ENCODE results near the gene RAB11FIP4.
A peak's percentile ranks its signal among the peaks of the same experiment; 100 is the strongest.

RAB11FIP4 gene

DNA sequence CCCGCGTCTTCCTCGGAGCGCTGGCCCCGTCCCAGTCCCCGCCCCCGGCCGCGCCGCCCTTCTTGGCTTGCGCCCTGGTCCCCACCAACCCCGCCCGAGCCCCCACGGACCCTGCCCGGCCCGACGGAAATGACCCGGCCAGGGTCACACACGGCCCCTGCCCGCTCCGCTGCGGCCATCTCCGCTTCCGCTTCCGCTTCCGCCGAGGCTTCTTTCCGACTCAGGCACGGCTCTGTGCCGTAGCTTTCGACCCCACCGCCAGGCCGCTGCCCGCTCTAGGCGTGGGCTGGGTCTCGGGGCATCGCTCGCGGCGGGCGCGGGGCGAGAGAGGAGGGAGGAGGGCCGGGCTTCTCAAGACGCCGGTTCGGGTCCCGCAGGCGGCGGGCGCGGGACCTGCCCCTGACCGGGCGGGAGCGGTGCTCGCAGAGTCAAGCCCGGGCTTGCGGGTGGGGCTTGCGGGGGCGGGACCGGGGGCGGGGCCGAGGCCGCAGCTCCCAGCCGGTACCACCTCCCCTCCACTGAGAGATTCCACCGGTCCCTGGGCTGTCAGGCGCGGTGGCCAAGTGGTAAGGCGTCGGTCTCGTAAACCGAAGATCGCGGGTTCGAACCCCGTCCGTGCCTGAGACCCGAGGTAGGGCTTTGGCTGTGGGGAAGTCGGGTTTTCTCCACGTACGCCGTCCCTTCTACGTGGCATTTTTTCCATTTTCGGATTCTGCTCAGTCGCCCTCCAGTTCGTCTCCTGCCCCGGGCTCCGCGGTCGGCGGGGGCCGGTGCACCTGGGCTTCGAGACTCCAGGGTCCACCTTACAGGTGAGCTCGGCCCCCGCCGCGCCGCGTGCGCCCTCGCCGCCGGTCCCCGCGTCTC, 158.3 kb downstream of the RAB11FIP4 start:
- ATAC-seq (peak; percentile 85), DNase-seq (ENCODE audit: low spot score in 2 of 2) (peak; percentile 93 to 98)
- Mint-ChIP-seq H3K4me3 (peak overlapping the region; percentile 80), H3K4me1 (peaks cover 25% of the 10 kb centered on the region), H3K27ac (peak overlapping the region; percentile 74), H3K36me3 (peaks cover 23% of the 10 kb centered on the region), H3K9me3 (no peaks in the 10 kb centered on the region)

DNA sequence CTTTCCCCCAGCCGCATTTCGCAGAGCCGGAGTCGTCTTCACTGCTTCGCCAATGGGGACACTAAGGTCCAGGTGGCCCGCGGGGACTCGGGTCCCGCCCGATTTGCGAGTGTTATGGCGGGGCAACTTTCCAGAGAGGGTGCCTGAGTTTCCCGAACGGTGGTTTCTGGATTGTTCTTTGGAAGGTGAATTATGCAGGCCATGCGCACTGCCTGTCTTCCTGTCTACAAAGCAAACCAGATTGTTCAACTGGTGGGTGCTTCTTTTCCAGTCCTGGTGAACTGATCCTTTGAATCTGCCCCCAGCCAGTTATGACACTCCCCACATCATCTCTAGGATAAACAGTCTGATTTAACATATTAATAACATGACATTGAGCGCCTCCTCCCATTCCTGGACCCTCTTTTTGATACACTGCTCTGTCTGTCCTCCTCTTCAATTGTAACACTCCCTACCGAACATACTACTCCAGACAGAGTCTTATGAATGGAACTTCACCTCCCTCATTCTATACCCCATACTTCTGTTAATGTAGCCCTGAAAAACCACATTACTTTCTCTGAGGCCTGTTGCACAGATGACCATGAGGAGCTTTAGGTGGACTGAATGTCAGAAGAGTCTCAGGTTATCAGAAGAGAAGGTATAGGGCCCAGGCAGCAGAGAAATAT, 159.0 kb downstream of the RAB11FIP4 start:
- ATAC-seq: no peak
- Mint-ChIP-seq H3K4me3 (peak overlapping the region; percentile 80), H3K27ac (peak overlapping the region; percentile 74), H3K4me1 (peaks cover 25% of the 10 kb centered on the region), H3K9me3 (no peaks in the 10 kb centered on the region), H3K36me3 (peaks cover 23% of the 10 kb centered on the region)
- DNase-seq (ENCODE audit: low spot score in 2 of 2): no peak

DNA sequence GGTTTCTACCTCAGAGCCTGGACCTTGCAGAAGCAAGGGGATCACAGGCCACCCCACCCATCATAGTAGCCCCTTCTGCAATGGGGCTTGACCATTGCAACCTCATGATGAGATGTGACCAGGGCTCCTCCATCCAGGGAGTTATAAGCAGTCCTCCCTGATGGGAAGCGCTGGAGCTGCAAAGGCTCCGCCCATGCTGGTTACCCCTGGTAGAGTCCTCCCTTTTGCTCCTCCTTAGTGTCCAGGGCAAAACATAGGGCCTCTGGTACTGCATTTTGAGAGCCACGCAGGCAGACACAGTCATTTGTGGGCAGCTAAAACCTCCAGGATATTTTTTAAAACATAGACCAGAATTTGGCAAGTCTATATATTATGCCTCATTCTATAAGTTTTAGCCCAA, 161.1 kb downstream of the RAB11FIP4 start:
- H3K4me1 Mint-ChIP-seq: peaks cover 25% of the 10 kb centered on the region
- H3K36me3 Mint-ChIP-seq: peaks cover 23% of the 10 kb centered on the region
- no peak for DNase-seq (ENCODE audit: low spot score in 2 of 2)
- no peak overlapping the region for H3K4me3 Mint-ChIP-seq
- no peak overlapping the region for H3K27ac Mint-ChIP-seq
- ATAC-seq: no peak
- no peaks in the 10 kb centered on the region for H3K9me3 Mint-ChIP-seq

DNA sequence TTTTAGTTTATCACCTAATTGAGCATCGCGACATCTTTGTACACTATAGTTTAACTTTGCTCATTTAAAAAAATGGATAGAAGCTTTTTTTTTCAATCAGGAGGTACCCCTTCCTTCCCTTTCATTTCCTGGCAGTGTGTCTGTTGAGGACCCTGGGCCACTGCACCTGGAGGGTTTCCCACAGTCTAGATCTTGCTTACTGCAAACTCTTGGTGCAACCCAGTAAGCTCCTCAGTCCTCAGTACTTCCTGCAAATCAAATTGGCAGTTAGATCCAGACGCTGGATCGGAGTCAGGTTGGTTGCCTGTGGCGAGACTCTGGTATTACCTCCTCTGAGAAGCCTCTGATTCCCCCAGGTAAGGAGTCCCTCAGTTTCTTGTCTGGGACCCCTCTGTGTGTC, 162.0 kb downstream of the RAB11FIP4 start:
- H3K27ac Mint-ChIP-seq: no peak overlapping the region
- H3K4me3 Mint-ChIP-seq: no peak overlapping the region
- H3K36me3 Mint-ChIP-seq: peaks cover 23% of the 10 kb centered on the region
- DNase-seq (ENCODE audit: low spot score in 2 of 2) (no peak), ATAC-seq (no peak)
- peaks cover 18% of the 10 kb centered on the region for H3K4me1 Mint-ChIP-seq
- no peaks in the 10 kb centered on the region for H3K9me3 Mint-ChIP-seq

DNA sequence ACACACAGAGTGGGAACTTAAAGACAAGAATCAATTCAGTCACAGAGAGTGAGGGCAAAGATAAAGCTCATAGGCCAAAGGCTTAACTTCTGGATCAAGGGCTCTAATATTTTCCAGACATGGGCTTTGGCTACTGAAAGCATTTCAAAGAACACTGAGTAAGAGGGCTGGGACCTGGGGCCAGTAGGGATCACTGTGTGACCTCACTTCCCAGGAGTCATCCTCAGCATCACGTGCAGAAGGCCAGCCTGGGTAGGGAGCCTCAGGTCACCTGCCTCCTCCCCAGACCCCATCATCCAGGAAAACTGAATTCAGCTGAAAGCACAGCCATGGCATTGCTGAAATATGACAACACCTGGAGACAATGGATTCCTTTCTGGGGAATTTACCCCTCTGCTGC, 163.5 kb downstream of the RAB11FIP4 start:
- H3K9me3 Mint-ChIP-seq: no peaks in the 10 kb centered on the region
- no peak overlapping the region for H3K4me3 Mint-ChIP-seq
- DNase-seq (ENCODE audit: low spot score in 2 of 2) (no peak), ATAC-seq (no peak)
- peaks cover 10% of the 10 kb centered on the region for H3K36me3 Mint-ChIP-seq
- no peak overlapping the region for H3K27ac Mint-ChIP-seq
- H3K4me1 Mint-ChIP-seq: peaks cover 10% of the 10 kb centered on the region

DNA sequence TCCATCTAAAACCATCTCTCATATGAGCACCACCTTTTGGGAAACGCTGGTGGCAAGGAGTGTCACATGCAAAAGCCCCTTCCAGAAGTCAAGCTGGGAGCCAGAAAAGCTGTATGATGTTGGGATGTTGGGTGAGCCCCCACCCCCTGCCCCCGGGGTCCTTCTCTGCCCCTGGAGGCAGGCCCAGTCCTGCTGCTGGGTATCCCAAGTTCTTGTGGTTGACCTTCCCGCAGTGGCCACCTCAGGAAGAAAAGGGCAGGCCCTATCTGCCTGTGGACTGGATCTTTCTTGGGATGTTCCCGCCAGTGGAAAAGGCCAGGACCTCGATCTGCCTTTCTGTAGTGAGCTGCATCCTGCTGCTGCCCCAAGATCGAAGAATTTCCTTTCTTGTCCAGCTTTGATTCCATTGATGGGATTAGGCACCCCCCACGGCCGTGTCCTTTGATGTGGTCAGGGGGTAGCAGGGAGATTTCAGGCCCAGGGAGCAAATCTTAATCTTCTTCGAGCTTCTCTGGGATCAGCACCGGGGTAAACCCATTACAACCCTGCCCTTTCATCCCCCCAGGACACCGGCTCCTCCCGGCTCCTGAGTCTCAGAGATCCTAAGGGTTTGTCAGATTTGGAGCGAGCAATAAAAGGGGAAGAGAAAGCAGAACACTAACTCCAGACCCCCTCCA, 165.6 kb downstream of the RAB11FIP4 start:
- DNase-seq (ENCODE audit: low spot score in 2 of 2): no peak
- Mint-ChIP-seq H3K9me3 (no peaks in the 10 kb centered on the region), H3K36me3 (no peaks in the 10 kb centered on the region), H3K4me3 (no peak overlapping the region), H3K4me1 (peaks cover 20% of the 10 kb centered on the region), H3K27ac (no peak overlapping the region)
- no peak for ATAC-seq

DNA sequence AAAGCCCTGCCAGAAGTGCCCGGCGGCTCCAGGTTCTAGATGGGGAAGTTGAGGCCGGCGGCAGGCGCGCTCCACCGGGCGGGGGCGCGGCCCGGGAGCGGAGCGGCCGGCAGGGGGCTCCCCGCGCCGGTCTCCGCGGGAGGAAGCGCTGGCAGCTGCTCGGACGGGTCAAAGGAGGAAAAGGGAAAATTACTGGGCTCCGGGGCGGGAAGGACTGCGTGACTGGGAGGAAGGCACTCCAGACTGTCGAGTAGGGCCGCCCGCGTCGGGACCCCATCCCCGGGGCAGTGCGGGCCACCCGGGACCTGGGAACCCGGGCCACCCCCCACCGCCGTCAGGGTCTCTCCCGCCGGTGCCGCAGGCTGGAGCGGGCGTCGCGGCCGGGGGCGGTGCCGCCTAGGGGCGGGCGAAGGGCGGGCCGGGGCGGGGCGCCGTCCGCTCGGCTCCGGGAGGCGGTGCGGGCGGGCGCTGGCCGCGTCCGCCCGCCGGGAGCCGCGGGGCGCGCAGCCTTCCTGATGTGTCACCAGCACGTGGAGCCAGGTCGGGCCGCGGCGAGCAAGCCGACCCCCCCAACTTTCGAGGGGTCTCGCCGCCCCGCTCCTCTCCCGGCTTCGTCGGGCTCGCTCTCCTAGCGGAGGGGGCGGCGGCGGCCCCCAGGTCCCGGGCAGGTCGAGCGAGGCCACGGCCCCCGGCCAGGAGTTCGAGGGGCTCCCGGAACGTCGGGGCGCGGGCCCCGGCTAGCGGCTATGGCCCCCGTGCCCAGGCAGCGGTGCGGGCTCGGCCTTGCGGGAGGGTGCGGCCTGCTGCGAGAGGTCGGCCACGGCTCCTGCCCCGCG, 167.5 kb downstream of the RAB11FIP4 start:
- DNase-seq (ENCODE audit: low spot score in 2 of 2) (peak; percentile 51 to 78), ATAC-seq (peak; percentile 93)
- Mint-ChIP-seq H3K27ac (peak overlapping the region; percentile 37), H3K4me3 (peak overlapping the region; percentile 64), H3K36me3 (no peaks in the 10 kb centered on the region), H3K9me3 (no peaks in the 10 kb centered on the region), H3K4me1 (peaks cover 20% of the 10 kb centered on the region)

DNA sequence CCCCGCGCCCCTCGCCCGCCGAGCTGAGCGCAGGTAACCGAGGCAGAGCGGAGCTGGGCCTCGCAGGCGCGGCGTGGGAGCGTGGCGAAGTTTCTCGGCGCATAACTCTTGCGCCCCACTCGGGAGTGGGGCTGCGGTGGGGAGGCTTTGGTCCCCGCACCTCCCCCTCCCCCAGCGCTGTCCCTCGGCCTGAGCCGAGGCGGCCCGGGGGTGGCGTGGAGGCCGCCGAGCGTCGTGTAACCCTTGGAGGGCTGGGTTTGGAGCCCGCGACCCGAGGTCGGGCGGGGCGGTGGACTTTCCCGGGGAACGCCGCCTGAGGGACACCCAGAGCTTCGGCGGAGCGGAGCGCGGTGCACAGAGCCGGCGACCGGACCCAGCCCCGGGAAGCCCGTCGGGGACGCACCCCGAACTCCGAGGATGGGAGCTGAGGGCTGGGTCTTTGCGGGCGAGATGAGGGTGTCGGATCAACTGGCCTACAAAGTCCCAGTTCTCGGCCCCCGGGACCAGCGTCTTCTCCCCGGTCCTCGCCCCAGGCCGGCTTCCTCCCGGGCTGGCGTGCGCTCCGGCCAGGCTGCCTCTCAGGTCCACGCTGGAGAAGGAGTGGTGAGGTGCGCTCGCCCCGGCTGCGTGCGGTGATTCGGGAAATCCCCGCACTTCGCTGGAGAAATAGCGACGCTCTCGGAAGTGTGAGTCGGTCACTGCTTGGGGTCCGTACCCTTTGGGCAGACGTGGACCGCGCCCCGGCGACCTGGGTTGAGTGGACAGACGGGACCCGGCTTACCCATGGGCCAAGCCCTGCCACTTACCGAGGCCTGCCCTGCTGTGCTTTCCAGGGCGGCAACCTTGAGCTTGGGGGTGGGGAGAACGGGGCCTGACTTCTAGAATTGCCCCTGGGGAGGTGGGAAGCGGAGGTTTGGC, 168.4 kb downstream of the RAB11FIP4 start:
- Mint-ChIP-seq H3K9me3 (no peaks in the 10 kb centered on the region), H3K27ac (no peak overlapping the region), H3K4me1 (peaks cover 20% of the 10 kb centered on the region), H3K36me3 (no peaks in the 10 kb centered on the region), H3K4me3 (peak overlapping the region; percentile 64)
- DNase-seq (ENCODE audit: low spot score in 2 of 2): no peak
- no peak for ATAC-seq

DNA sequence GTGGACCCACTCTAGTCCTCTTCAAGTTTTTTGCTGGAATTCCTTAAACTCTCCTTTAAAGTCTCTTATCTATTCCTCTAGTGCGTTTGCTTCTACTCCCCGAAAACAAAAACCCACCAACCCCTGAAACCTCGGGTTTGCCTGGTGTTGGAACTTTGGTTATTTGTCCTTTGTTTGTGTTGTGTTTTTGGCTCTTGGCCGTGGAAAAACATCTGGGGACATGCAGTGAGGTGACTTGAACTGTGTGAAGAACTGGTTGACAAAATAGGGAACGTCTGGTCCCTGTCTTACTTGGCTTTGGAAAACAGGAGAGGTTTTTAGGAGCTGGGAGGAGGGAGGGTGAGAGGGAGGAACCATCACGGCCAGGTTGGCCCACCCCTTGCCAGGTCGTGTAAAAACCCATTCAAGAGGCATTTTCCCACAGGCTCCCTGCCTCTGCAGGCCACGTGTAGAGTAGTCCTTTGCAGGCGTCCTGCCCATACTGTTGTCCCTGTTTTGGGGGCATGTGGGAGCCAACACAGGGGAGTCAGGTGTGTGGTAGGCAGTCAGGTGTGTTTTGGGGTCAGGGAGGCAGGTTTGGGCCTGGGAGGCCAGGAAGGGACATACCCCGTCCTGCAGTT, 169.3 kb downstream of the RAB11FIP4 start:
- Mint-ChIP-seq H3K9me3 (no peaks in the 10 kb centered on the region), H3K36me3 (no peaks in the 10 kb centered on the region), H3K27ac (no peak overlapping the region), H3K4me3 (peak overlapping the region; percentile 64), H3K4me1 (peaks cover 20% of the 10 kb centered on the region)
- DNase-seq (ENCODE audit: low spot score in 2 of 2) (no peak), ATAC-seq (no peak)

DNA sequence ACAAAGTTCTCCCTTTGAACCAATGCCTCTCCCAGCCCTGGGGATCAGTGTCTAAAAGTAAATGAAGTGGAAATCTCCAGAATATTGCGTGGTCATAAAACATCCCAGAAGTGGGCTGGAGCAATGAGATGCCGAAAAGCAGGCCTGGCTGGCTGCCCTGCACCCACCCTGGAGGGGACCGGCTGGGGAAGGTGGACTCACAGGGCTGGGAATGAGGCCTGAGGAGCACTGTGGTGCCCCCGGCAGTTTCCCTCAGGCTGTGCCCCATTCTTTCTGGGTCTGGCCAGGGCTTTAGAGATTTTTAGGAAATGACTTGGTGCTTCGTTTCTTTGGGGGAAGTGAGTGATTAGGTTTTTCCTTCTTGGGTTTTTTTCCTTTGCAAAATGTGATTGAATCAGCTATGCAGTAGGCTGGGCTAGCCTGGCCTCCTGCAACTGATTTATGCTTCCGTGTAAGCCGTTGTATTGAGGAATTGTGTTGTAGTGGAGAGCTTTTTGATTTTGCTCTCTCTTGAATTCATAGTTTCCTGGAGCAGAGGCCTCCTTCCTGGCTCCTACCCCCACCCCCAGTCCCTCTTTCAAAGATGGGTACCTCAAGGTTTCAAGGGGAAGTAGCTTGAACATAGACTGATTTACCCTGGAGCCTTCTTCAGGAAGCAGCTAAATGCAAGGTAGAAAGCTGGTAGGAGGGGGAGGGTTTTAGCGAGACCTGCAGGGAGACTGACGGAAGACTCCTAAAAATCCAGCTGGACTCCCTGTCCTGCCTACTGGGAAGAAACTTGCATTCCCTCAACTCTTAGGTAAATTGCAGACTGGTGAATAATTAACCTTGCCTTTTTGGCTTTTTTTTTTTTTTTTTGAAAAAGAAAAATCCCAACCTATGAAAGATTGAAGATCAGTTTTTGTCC, 170.2 kb downstream of the RAB11FIP4 start:
- DNase-seq (ENCODE audit: low spot score in 2 of 2) (no peak), ATAC-seq (no peak)
- H3K27ac Mint-ChIP-seq: peak overlapping the region; percentile 48
- H3K9me3 Mint-ChIP-seq: no peaks in the 10 kb centered on the region
- H3K36me3 Mint-ChIP-seq: no peaks in the 10 kb centered on the region
- peaks cover 20% of the 10 kb centered on the region for H3K4me1 Mint-ChIP-seq
- H3K4me3 Mint-ChIP-seq: no peak overlapping the region

DNA sequence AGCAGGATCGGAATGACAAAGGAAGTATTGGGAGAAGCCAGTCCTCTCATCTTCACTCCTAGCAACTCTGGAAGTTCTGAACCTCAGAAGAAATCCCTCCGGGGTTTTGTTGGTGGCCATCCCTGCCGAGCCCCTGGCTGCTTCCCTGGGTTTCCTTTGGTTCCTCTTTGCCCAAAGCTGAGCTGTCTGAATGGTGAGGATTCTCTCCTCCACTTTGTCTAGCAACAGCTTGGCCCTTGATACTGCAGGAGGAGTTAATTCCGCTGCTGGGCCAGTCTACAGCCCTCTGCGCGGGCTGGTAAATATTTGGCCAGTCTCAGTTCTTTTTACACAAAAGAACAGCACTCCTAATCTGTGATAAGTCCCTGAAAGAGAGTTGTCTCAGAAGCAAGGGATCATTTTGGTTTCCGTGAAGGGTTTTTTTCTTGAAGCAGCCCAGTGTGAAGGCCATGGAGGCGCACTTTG, 170.9 kb downstream of the RAB11FIP4 start:
- no peaks in the 10 kb centered on the region for H3K36me3 Mint-ChIP-seq
- H3K27ac Mint-ChIP-seq: no peak overlapping the region
- peaks cover 20% of the 10 kb centered on the region for H3K4me1 Mint-ChIP-seq
- no peak overlapping the region for H3K4me3 Mint-ChIP-seq
- H3K9me3 Mint-ChIP-seq: no peaks in the 10 kb centered on the region
- DNase-seq (ENCODE audit: low spot score in 2 of 2) (no peak), ATAC-seq (no peak)

DNA sequence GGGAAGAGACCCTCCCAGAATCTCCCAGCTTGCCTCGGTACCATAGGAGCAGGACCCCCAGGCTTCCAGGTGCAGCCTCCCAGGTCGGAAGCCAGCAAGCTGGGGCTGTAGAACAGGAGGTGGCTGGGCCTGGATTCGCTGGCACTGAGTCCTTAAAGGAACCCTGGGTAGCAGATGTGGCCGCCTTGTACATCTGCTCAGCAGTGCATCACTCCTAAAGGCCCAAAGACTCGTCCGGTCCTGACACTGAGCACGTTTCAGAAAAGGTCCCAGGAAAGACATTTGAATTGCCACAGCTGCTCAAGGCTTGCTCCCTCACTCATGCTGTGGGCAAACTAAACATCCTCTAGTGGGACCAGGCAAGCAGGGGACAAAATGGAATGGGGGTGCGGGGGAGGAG, 172.8 kb downstream of the RAB11FIP4 start:
- peaks cover 20% of the 10 kb centered on the region for H3K4me1 Mint-ChIP-seq
- DNase-seq (ENCODE audit: low spot score in 2 of 2): no peak
- no peak overlapping the region for H3K27ac Mint-ChIP-seq
- H3K9me3 Mint-ChIP-seq: no peaks in the 10 kb centered on the region
- ATAC-seq: no peak
- H3K36me3 Mint-ChIP-seq: no peaks in the 10 kb centered on the region
- H3K4me3 Mint-ChIP-seq: no peak overlapping the region

DNA sequence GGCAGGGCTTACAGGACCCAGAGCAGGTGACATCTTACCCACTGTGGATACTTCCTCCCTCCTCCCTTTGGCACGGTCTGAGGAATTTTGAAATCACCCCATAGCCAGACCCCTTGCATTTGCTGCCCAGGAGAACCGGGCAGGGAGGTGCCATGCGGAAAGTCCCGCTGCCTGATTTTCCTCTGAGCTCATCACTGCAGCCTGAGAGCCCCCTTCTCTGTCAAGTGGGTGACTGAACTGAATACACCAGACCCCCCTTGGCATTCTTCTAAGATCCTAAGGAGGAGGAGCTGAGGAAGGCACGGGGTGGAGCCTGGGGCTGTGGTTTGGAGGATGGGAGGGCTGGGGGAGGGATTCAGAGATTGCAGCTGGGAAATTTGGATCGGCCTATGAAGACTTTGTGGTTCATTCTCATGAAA, 173.4 kb downstream of the RAB11FIP4 start:
- DNase-seq (ENCODE audit: low spot score in 2 of 2): no peak
- Mint-ChIP-seq H3K9me3 (no peaks in the 10 kb centered on the region), H3K4me1 (peaks cover 20% of the 10 kb centered on the region), H3K4me3 (no peak overlapping the region), H3K27ac (no peak overlapping the region), H3K36me3 (no peaks in the 10 kb centered on the region)
- no peak for ATAC-seq

Data from stimulated activated effector memory CD8-positive, alpha-beta T cell treated with anti-CD3 and anti-CD28 coated beads, Interleukin-12 subunit alpha, Interleukin-12 subunit beta, amount 100 ng/mL, for 72 hours (primary cell).